ENCODE measurements around the gene IGSF21. TPM values are rescaled to one million over a fixed set of nuclear protein-coding genes. Genes with fewer than 3 reads are reported as not detected.

Gene IGSF21
- polyA plus RNA-seq, 1 donor (not counting 4 experiments of a cell fraction or from before 2014, with no cell fraction given), result not detected

- Histone ChIP-seq H2AFZ (ENCODE audit: control insufficient read depth, low read length) (no peak overlapping the region), H3K27me3 (ENCODE audit: control insufficient read depth, extremely low read depth, insufficient read depth, low read length) (no peaks in the 10 kb centered on the region), H3K79me2 (ENCODE audit: control insufficient read depth, insufficient read depth, low read length) (no peaks in the 10 kb centered on the region), H3K4me3 (ENCODE audit: control insufficient read depth in 2 of 3, extremely low read depth in 1 of 3, insufficient read depth in 2 of 3, low read depth in 1 of 3, low read length in 3 of 3) (no peak overlapping the region), H3K36me3 (ENCODE audit: control insufficient read depth in 2 of 2, extremely low read depth in 1 of 2, insufficient read depth in 2 of 2, low read length in 2 of 2) (no peaks in the 10 kb centered on the region), H3K9me3 (ENCODE audit: control insufficient read depth, low read depth, low read length) (no peaks in the 10 kb centered on the region), H3K9ac (ENCODE audit: control insufficient read depth, extremely low read depth, insufficient read depth, low read length) (no peak overlapping the region), H3K4me1 (ENCODE audit: control insufficient read depth, extremely low read depth, insufficient read depth, low read length) (no peaks in the 10 kb centered on the region), H3K27ac (ENCODE audit: control insufficient read depth, insufficient read depth, low read length) (no peak overlapping the region), H4K20me1 (ENCODE audit: control insufficient read depth, extremely low read depth, insufficient read depth, low read length) (no peaks in the 10 kb centered on the region), H3K9me1 (ENCODE audit: control insufficient read depth, extremely low read depth, insufficient read depth, low read length) (no peaks in the 10 kb centered on the region), H3K4me2 (ENCODE audit: control insufficient read depth, extremely low read depth, insufficient read depth, low read depth, low read length) (no peak overlapping the region)
- TF ChIP-seq EZH2 (IDR thresholded peaks at IDR 0.05; ENCODE audit: low read length), result no peak
- TF ChIP-seq, protein P1, sequence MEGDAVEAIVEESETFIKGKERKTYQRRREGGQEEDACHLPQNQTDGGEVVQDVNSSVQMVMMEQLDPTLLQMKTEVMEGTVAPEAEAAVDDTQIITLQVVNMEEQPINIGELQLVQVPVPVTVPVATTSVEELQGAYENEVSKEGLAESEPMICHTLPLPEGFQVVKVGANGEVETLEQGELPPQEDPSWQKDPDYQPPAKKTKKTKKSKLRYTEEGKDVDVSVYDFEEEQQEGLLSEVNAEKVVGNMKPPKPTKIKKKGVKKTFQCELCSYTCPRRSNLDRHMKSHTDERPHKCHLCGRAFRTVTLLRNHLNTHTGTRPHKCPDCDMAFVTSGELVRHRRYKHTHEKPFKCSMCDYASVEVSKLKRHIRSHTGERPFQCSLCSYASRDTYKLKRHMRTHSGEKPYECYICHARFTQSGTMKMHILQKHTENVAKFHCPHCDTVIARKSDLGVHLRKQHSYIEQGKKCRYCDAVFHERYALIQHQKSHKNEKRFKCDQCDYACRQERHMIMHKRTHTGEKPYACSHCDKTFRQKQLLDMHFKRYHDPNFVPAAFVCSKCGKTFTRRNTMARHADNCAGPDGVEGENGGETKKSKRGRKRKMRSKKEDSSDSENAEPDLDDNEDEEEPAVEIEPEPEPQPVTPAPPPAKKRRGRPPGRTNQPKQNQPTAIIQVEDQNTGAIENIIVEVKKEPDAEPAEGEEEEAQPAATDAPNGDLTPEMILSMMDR (optimal IDR thresholded peaks at IDR 0.05 in 1 of 3, IDR thresholded peaks at IDR 0.05 in 1 of 3, conservative IDR thresholded peaks at IDR 0.05 in 1 of 3; ENCODE audit: extremely low read depth in 1 of 3, insufficient read depth in 2 of 3, low read length in 3 of 3), result no peak
- DNase-seq (ENCODE audit: low read depth, low spot score), result no peak
- dilution Hi-C loops (cut with MboI; ENCODE audit: extremely low pct_ligation_motif_present, low sequenced_read_pairs), result no loop called here
- FAIRE-seq, result no peak
Measured at GRCh38 chr1:18265641-18266040, 158.0 kb downstream of the IGSF21 start.

DNA sequence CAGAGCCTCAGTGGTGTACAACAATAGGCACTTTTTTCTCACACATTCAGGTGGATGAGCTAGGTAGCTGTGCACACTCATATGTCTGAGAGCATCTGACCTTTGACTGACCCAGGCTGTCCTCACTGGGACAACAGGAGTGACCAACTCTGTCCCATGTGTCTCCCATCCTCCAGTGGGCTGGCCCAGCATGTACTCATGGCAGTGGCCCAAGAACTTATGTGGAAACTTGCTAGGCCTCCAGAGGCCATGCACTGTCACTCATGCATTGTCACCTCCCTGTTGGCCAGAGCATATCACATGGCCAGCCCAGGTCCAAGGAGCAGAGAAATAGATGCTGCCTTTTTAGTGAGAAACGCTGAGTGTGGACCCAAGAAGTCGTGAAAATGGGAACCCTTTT is 158.8 kb downstream of the IGSF21 start:
- H3K4me1 ChIP-seq (ENCODE audit: control insufficient read depth, extremely low read depth, insufficient read depth, low read length), result no peaks in the 10 kb centered on the region
- H3K36me3 ChIP-seq (ENCODE audit: control insufficient read depth in 2 of 2, extremely low read depth in 1 of 2, insufficient read depth in 2 of 2, low read length in 2 of 2), result no peaks in the 10 kb centered on the region
- no peak overlapping the region for H3K9ac ChIP-seq (ENCODE audit: control insufficient read depth, extremely low read depth, insufficient read depth, low read length)
- H3K4me3 ChIP-seq (ENCODE audit: control insufficient read depth in 2 of 3, extremely low read depth in 1 of 3, insufficient read depth in 2 of 3, low read depth in 1 of 3, low read length in 3 of 3), result no peak overlapping the region
- FAIRE-seq (no peak), DNase-seq (ENCODE audit: low read depth, low spot score) (no peak)
- no peak overlapping the region for H3K4me2 ChIP-seq (ENCODE audit: control insufficient read depth, extremely low read depth, insufficient read depth, low read depth, low read length)
- H3K27ac ChIP-seq (ENCODE audit: control insufficient read depth, insufficient read depth, low read length), result no peak overlapping the region
- no peak for TF ChIP-seq EZH2 (IDR thresholded peaks at IDR 0.05; ENCODE audit: low read length)
- TF ChIP-seq, protein P1 (optimal IDR thresholded peaks at IDR 0.05 in 1 of 3, IDR thresholded peaks at IDR 0.05 in 1 of 3, conservative IDR thresholded peaks at IDR 0.05 in 1 of 3; ENCODE audit: extremely low read depth in 1 of 3, insufficient read depth in 2 of 3, low read length in 3 of 3), result no peak
- no peaks in the 10 kb centered on the region for H3K27me3 ChIP-seq (ENCODE audit: control insufficient read depth, extremely low read depth, insufficient read depth, low read length)
- H3K9me1 ChIP-seq (ENCODE audit: control insufficient read depth, extremely low read depth, insufficient read depth, low read length), result no peaks in the 10 kb centered on the region
- no peak overlapping the region for H2AFZ ChIP-seq (ENCODE audit: control insufficient read depth, low read length)
- H4K20me1 ChIP-seq (ENCODE audit: control insufficient read depth, extremely low read depth, insufficient read depth, low read length), result no peaks in the 10 kb centered on the region
- no peaks in the 10 kb centered on the region for H3K79me2 ChIP-seq (ENCODE audit: control insufficient read depth, insufficient read depth, low read length)
- H3K9me3 ChIP-seq (ENCODE audit: control insufficient read depth, low read depth, low read length), result no peaks in the 10 kb centered on the region
- dilution Hi-C loops (cut with MboI; ENCODE audit: extremely low pct_ligation_motif_present, low sequenced_read_pairs), result no loop called here

All from keratinocyte (primary cell).